ENCODE results near the gene RASSF8. TPM values are rescaled to one million over a fixed set of nuclear protein-coding genes. Genes with fewer than 3 reads are reported as not detected.
A peak's percentile ranks its signal among the peaks of the same experiment; 100 is the strongest.

Gene RASSF8, protein sequence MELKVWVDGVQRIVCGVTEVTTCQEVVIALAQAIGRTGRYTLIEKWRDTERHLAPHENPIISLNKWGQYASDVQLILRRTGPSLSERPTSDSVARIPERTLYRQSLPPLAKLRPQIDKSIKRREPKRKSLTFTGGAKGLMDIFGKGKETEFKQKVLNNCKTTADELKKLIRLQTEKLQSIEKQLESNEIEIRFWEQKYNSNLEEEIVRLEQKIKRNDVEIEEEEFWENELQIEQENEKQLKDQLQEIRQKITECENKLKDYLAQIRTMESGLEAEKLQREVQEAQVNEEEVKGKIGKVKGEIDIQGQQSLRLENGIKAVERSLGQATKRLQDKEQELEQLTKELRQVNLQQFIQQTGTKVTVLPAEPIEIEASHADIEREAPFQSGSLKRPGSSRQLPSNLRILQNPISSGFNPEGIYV
- total RNA-seq = 69.0 and 74.3 TPM in 2 replicates
- long read RNA-seq, partial matches to known transcripts = 3 of 11 reads
- long read RNA-seq, other reads (novel, unspliced or antisense) = 8 of 11 reads

- Mint-ChIP-seq H3K27ac (ENCODE audit: unreplicated experiment) (peak within 1 kb of the TSS; percentile 96), H3K9me3 (ENCODE audit: unreplicated experiment) (no peaks in the 10 kb centered on the region), H3K4me3 (ENCODE audit: unreplicated experiment) (peak within 1 kb of the TSS; percentile 93), H3K27me3 (ENCODE audit: unreplicated experiment) (no peaks in the 10 kb centered on the region), H3K36me3 (ENCODE audit: unreplicated experiment) (peaks cover 10% of the 10 kb centered on the region), H3K4me1 (ENCODE audit: unreplicated experiment) (peaks cover 38% of the 10 kb centered on the region)
- peak; percentile 93 for DNase-seq (ENCODE audit: extremely low spot score, unreplicated experiment)
- no peak for TF ChIP-seq CTCF (IDR thresholded peaks at IDR 0.05)
Observed at GRCh38 chr12:25958428-25959070, at the start of gene RASSF8. RASSF8 (plus strand) TSS chr12:25958682; CDS start chr12:26055344, 96,662 bp downstream.

DNA sequence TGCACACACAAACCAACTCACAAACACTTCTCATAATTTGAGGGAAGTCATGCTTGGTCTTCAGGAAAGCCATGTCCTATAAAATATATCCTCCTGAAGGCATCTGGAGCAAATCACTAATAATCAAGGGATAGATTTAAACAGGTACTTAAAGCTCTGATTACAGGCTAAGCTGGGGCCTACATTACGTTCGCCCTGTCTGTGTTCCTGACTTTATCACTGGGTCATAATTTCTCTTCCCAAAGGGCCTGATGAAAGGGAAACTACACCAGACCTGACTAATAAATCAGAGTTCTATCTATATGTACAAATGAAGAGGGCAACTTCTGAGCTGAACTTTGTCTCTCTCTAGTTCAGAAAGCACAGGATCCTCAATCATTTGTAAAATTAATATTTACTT, 43.9 kb upstream of the RASSF8 start:
- DNase-seq (ENCODE audit: extremely low spot score, unreplicated experiment) = no peak
- no peaks in the 10 kb centered on the region for H3K27me3 Mint-ChIP-seq (ENCODE audit: unreplicated experiment)
- H3K9me3 Mint-ChIP-seq (ENCODE audit: unreplicated experiment) = peaks cover 10% of the 10 kb centered on the region
- no peak overlapping the region for H3K27ac Mint-ChIP-seq (ENCODE audit: unreplicated experiment)
- no peak for TF ChIP-seq CTCF (IDR thresholded peaks at IDR 0.05)
- H3K36me3 Mint-ChIP-seq (ENCODE audit: unreplicated experiment) = no peaks in the 10 kb centered on the region
- no peaks in the 10 kb centered on the region for H3K4me1 Mint-ChIP-seq (ENCODE audit: unreplicated experiment)
- H3K4me3 Mint-ChIP-seq (ENCODE audit: unreplicated experiment) = no peak overlapping the region

- no peak for TF ChIP-seq CTCF (IDR thresholded peaks at IDR 0.05)
- no peaks in the 10 kb centered on the region for H3K36me3 Mint-ChIP-seq (ENCODE audit: unreplicated experiment)
- peaks cover 17% of the 10 kb centered on the region for H3K4me1 Mint-ChIP-seq (ENCODE audit: unreplicated experiment)
- no peak overlapping the region for H3K27ac Mint-ChIP-seq (ENCODE audit: unreplicated experiment)
- H3K9me3 Mint-ChIP-seq (ENCODE audit: unreplicated experiment) = no peaks in the 10 kb centered on the region
- no peak overlapping the region for H3K4me3 Mint-ChIP-seq (ENCODE audit: unreplicated experiment)
- DNase-seq (ENCODE audit: extremely low spot score, unreplicated experiment) = no peak
- no peaks in the 10 kb centered on the region for H3K27me3 Mint-ChIP-seq (ENCODE audit: unreplicated experiment)
Observed at GRCh38 chr12:25924491-25925001, 33.9 kb upstream of the RASSF8 start.

DNA sequence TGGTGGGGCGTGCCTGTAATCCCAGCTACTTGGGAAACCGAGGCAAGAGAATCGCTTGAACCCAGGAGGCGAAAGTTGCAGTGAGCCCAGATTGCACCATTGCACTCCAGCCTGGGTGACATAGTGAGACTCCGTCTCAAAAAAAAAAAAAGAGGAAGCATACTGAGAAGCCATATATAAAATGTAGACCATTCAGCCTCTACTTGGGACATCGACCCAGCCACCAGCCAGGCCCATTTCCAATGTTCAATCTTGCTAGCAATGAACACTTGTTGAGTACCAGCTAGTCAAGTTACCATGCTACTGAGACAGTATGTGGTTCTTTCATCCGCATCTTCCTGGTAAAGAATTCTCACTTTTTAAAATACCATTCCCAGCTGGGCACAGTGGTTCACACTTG, 33.4 kb upstream of the RASSF8 start:
- no peak overlapping the region for H3K27ac Mint-ChIP-seq (ENCODE audit: unreplicated experiment)
- no peak for TF ChIP-seq CTCF (IDR thresholded peaks at IDR 0.05)
- H3K4me3 Mint-ChIP-seq (ENCODE audit: unreplicated experiment) = no peak overlapping the region
- peaks cover 17% of the 10 kb centered on the region for H3K4me1 Mint-ChIP-seq (ENCODE audit: unreplicated experiment)
- no peaks in the 10 kb centered on the region for H3K27me3 Mint-ChIP-seq (ENCODE audit: unreplicated experiment)
- DNase-seq (ENCODE audit: extremely low spot score, unreplicated experiment) = no peak
- H3K9me3 Mint-ChIP-seq (ENCODE audit: unreplicated experiment) = no peaks in the 10 kb centered on the region
- H3K36me3 Mint-ChIP-seq (ENCODE audit: unreplicated experiment) = no peaks in the 10 kb centered on the region

DNA sequence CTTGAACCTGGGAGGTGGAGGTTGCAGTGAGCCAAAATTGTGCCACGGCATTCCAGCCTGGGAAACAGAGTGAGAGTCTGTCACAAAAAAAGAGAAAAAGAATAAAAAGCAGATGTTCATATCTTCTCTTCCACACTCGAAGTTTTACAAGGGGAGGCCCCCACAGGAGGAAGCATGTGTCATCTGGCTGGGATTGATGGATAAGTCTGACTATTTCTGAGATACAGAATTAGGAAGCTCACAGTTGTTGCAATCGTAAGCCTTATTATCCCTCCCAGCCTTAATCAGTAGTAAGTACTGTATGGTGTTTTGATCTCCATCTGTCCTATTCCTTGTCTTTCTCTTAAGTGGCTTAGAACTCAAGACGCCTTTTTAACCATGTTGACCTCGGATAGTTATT, 31.9 kb upstream of the RASSF8 start:
- Mint-ChIP-seq H3K27ac (ENCODE audit: unreplicated experiment) (no peak overlapping the region), H3K9me3 (ENCODE audit: unreplicated experiment) (no peaks in the 10 kb centered on the region), H3K4me1 (ENCODE audit: unreplicated experiment) (peaks cover 17% of the 10 kb centered on the region), H3K36me3 (ENCODE audit: unreplicated experiment) (no peaks in the 10 kb centered on the region), H3K27me3 (ENCODE audit: unreplicated experiment) (no peaks in the 10 kb centered on the region), H3K4me3 (ENCODE audit: unreplicated experiment) (no peak overlapping the region)
- no peak for DNase-seq (ENCODE audit: extremely low spot score, unreplicated experiment)
- TF ChIP-seq CTCF (IDR thresholded peaks at IDR 0.05) = no peak
